Nephron (organoid): ENCODE data around the gene ANTXR2.

Experiments
- H3K27ac Mint-ChIP-seq, 3 experiments: 2 replicates each; pipeline ENCODE4 v1.8.0; 2020; ENCODE audit warnings: mixed read lengths in 3 of 3, mild to moderate bottlenecking in 2 of 3, moderate library complexity in 1 of 3
- H3K27me3 Mint-ChIP-seq: 2 replicates; pipeline ENCODE4 v1.8.0; 2021; ENCODE audit warnings: low read depth, mild to moderate bottlenecking, moderate library complexity, mixed read lengths
- H3K36me3 Mint-ChIP-seq: 2 replicates; pipeline ENCODE4 v1.8.0; 2020; ENCODE audit warnings: low read depth, mixed read lengths
- H3K4me1 Mint-ChIP-seq: 2 replicates; pipeline ENCODE4 v1.8.0; 2020; ENCODE audit warnings: mixed read lengths
- H3K4me3 Mint-ChIP-seq, 3 experiments: 2 replicates each; pipeline ENCODE4 v1.8.0; 2020; ENCODE audit warnings: mild to moderate bottlenecking in 3 of 3, mixed read lengths in 3 of 3, moderate library complexity in 2 of 3
- H3K9me3 Mint-ChIP-seq: 2 replicates; pipeline ENCODE4 v1.8.0; 2020; ENCODE audit warnings: mixed read lengths
- TF ChIP-seq, protein P1 (sequence below), 3 experiments: fragments of 200-600 bp; sonication (generic); IDR thresholded peaks; one replicate each; pipeline ENCODE4 v1.5.0; 2021; ENCODE audit warnings: antibody characterized with exemption in 3 of 3; ENCODE audit not compliant: unreplicated experiment in 3 of 3

ANTXR2 gene

DNA sequence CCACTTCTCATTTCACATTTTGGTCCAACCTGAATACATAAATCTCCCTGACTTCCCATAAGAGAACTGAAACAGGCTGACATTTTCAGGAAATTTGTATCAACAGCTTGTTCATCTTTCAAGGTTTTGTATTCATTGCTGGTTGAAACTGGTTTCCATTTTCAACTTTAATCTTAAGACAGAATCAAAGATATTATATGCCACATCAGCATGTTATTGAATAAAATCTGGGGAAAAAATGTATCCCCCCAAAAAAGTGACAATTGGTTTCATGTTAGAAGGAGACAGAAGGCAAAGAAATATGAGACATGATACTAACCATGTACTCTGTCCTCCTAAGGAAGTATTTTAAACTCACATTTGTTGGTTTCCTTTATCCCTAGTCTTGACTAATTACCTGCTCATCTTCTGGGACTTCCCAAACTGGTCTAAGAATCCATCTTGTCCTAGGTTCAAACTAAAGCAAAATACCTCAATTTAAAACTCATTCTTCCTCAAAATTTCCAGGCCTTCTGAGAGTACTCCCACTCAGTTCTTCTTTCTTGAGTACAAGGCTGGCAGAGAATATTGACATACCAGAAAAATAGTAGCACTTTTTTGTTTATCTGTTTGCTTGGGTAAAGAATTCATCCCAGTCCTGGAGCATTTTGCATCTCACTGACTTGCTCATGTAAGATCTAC, 3.1 kb upstream of the ANTXR2 start:
- H3K36me3 Mint-ChIP-seq: no peaks in the 10 kb centered on the region
- H3K27me3 Mint-ChIP-seq: no peaks in the 10 kb centered on the region
- TF ChIP-seq, protein P1, sequence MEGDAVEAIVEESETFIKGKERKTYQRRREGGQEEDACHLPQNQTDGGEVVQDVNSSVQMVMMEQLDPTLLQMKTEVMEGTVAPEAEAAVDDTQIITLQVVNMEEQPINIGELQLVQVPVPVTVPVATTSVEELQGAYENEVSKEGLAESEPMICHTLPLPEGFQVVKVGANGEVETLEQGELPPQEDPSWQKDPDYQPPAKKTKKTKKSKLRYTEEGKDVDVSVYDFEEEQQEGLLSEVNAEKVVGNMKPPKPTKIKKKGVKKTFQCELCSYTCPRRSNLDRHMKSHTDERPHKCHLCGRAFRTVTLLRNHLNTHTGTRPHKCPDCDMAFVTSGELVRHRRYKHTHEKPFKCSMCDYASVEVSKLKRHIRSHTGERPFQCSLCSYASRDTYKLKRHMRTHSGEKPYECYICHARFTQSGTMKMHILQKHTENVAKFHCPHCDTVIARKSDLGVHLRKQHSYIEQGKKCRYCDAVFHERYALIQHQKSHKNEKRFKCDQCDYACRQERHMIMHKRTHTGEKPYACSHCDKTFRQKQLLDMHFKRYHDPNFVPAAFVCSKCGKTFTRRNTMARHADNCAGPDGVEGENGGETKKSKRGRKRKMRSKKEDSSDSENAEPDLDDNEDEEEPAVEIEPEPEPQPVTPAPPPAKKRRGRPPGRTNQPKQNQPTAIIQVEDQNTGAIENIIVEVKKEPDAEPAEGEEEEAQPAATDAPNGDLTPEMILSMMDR (IDR thresholded peaks at IDR 0.05; ENCODE audit: unreplicated experiment in 3 of 3): no peak
- peaks cover 25% of the 10 kb centered on the region for H3K4me1 Mint-ChIP-seq
- H3K27ac Mint-ChIP-seq: no peak overlapping the region
- peaks cover 9% of the 10 kb centered on the region for H3K9me3 Mint-ChIP-seq
- H3K4me3 Mint-ChIP-seq: peak overlapping the region in 2 of 3 experiments; percentile 8 to 37

DNA sequence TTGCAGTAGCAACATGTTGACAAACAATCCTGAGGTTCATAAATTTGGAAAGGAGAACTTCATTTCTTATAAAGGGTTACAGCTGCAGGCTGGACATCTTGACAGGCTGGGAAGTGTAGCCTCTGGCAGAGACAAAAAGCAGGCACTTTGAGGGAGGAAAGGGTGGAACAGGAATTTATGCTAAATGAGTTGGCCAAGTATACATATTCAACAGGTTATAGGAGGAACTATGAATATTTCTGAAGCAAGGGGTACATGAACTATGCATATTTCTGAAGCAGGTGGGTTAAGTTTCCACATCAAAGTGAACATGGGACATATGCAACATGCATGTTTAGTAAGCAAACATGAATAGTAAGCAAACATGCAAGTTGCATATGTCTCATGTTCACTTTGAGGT, 1.6 kb upstream of the ANTXR2 start:
- Mint-ChIP-seq H3K4me3 (peak overlapping the region in 2 of 3 experiments; percentile 5 to 98), H3K27ac (peak overlapping the region in 2 of 3 experiments; percentile 97 to 99), H3K27me3 (no peaks in the 10 kb centered on the region), H3K36me3 (peaks cover 6% of the 10 kb centered on the region), H3K4me1 (peaks cover 40% of the 10 kb centered on the region), H3K9me3 (peaks cover 5% of the 10 kb centered on the region)
- TF ChIP-seq, protein P1 (IDR thresholded peaks at IDR 0.05; ENCODE audit: unreplicated experiment in 3 of 3): no peak

DNA sequence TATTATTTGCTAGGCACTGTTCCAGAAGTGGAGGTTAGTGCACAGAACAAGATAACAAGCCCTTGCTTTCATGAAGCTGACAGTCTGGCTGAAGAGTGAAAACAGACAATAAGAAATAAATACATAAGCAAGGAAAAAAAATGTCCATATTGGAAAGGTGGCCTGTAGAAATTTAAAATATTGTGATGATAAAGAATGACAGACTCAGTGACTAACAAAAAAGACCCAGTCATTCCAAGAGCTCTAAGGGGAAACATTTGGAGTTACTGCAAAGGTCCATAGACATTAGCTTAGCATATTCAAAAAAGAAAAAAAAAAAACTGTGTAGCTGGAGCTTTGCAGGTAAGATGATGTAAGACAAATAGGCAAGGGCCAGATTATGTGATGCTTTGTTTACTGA, 1.0 kb upstream of the ANTXR2 start:
- Mint-ChIP-seq H3K36me3 (peaks cover 12% of the 10 kb centered on the region), H3K27me3 (no peaks in the 10 kb centered on the region)
- TF ChIP-seq, protein P1 (IDR thresholded peaks at IDR 0.05; ENCODE audit: unreplicated experiment in 3 of 3): no peak

DNA sequence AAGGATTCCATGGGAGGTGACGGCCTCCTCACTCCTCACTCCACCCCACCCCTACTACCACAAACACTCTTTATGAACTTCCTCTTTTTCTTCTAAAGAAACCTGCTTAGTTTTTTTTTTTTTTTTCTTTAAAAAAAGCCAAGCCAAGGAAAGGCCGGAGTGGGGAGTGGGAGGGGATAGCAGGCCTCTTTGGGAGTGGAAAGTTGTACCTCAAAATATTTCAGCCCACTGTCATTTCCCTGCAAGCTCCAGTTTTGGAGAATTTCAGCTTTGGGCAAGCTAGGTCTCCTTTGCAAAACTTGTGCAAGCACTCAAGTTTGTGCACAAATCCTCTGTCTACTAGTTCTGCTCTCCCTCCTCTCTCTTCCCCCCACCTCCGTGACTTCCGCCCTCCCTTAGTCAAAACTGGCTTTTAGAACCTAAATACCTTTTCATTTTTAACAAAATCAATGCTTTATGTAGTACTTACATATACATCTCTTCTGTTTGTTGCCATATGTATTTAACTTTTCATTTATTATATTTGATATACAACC, 512 bp upstream of the ANTXR2 start:
- H3K36me3 Mint-ChIP-seq: peaks cover 14% of the 10 kb centered on the region
- H3K4me1 Mint-ChIP-seq: peaks cover 45% of the 10 kb centered on the region
- H3K27ac Mint-ChIP-seq: peak overlapping the region; percentile 97 to 99 (median 99)
- H3K9me3 Mint-ChIP-seq: no peaks in the 10 kb centered on the region
- H3K27me3 Mint-ChIP-seq: no peaks in the 10 kb centered on the region
- peak overlapping the region; percentile 96 to 100 (median 98) for H3K4me3 Mint-ChIP-seq
- TF ChIP-seq, protein P1 (IDR thresholded peaks at IDR 0.05; ENCODE audit: unreplicated experiment in 3 of 3): no peak

More for the DNA sequence above, 1.0 kb upstream of the ANTXR2 start:
- Mint-ChIP-seq H3K4me1 (peaks cover 45% of the 10 kb centered on the region), H3K9me3 (peaks cover 2% of the 10 kb centered on the region), H3K4me3 (peak overlapping the region; percentile 24 to 98 (median 96)), H3K27ac (peak overlapping the region; percentile 97 to 99 (median 99))

DNA sequence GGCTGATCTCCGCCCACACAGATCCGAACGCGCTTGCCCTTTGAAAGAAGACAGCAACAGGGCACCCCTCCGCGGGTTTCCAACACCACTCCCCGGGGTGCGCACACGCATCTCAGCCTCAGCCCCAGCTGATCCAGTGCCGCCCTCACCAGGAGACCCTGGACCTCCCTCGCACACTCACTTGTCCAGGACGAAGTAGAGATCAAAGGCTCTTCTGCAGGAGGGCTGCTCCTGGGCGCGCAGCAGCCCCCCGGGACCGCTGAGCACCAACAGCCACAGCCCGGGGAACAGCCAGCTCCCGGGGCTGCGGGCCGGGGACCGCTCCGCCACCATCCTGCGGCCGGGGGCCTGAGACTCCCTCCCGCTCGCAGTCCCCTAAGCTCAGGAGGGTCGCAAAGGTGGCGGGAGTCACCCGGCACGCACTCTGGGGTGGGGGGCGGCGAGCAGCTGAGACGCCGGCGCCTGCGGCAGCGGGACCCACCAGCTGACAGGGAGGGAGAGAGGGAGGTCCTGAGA, 743 bp downstream of the ANTXR2 start:
- Mint-ChIP-seq H3K4me3 (peak overlapping the region; percentile 96 to 100 (median 98)), H3K27me3 (no peaks in the 10 kb centered on the region), H3K27ac (peak overlapping the region; percentile 97 to 99 (median 99)), H3K4me1 (peaks cover 45% of the 10 kb centered on the region), H3K9me3 (no peaks in the 10 kb centered on the region), H3K36me3 (peaks cover 26% of the 10 kb centered on the region)
- TF ChIP-seq, protein P1 (IDR thresholded peaks at IDR 0.05; ENCODE audit: unreplicated experiment in 3 of 3): no peak
